ENCODE results near the gene PUM1. TPM values are rescaled to one million over a fixed set of nuclear protein-coding genes. Genes with fewer than 3 reads are reported as not detected.
A peak's percentile ranks its signal among the peaks of the same experiment; 100 is the strongest.

Gene PUM1
- total and polyA plus RNA-seq, 4 donors = 24.7 to 125 (median 66.9) TPM

DNA sequence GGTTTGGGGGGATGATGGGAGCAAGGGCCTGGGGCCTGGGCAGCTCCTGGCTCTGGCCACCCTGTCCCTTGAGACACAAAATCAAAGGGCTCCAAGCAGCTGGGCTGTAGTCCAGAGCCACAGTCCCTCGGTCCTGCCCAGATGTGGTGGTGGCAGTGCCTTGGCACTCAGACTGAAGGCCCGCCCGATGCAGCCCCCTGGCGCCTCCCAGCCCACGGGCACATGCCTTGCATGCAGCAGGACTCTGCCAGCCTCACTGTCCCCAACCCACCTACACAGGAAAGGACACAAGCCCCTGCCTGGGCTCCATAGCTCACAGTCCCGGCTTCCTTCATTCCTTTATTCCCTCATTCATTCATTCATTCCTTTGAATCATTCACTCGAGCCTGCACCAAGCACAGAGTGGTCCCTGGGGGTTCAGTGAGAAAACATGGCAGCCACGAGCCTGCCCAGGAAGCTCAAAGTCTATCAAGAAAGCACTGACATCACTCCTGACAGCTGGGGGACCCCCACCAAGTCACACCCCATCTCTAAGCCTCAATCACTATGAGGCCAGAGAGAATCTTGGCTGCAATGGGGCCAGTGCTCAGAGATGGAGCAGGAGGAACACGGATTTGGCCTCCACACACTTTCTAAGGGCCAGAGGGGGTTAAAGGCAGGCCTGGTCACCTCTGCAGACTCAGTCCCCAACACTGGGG is 162.8 kb downstream of the PUM1 start:
- 53 to 70% methylated on average over 9 of the region's 9 CpGs for WGBS, 2 donors
- ATAC-seq (ENCODE audit: insufficient read depth, low FRiP score) (no peak), DNase-seq (no peak)
- Histone ChIP-seq H3K9me3 (ENCODE audit: control insufficient read depth in 4 of 4, insufficient read depth in 3 of 4, low read length in 3 of 4) (peaks cover 0 to 2% (median 0%) of the 10 kb centered on the region in 4 donors), H3K9ac (ENCODE audit: insufficient read depth in 1 of 2, low read length in 2 of 2) (no peak overlapping the region), H3K4me1 (ENCODE audit: control insufficient read depth in 5 of 5, insufficient read depth in 5 of 5, low read length in 5 of 5) (peaks cover 0 to 37% (median 32%) of the 10 kb centered on the region in 5 donors), H3K4me3 (no peak overlapping the region), H3K27ac (ENCODE audit: low read depth in 1 of 2, low read length in 1 of 2) (peak overlapping the region in 1 of 2 donors; percentile 69), H3K36me3 (ENCODE audit: control insufficient read depth in 4 of 4, insufficient read depth in 4 of 4, low read length in 4 of 4) (no peaks in the 10 kb centered on the region), H3K27me3 (ENCODE audit: control insufficient read depth in 3 of 3, insufficient read depth in 3 of 3, low read length in 2 of 3) (no peaks in the 10 kb centered on the region)
- TF ChIP-seq CTCF (IDR thresholded peaks at IDR 0.05; ENCODE audit: control extremely low read depth, extremely low read depth) = no peak

DNA sequence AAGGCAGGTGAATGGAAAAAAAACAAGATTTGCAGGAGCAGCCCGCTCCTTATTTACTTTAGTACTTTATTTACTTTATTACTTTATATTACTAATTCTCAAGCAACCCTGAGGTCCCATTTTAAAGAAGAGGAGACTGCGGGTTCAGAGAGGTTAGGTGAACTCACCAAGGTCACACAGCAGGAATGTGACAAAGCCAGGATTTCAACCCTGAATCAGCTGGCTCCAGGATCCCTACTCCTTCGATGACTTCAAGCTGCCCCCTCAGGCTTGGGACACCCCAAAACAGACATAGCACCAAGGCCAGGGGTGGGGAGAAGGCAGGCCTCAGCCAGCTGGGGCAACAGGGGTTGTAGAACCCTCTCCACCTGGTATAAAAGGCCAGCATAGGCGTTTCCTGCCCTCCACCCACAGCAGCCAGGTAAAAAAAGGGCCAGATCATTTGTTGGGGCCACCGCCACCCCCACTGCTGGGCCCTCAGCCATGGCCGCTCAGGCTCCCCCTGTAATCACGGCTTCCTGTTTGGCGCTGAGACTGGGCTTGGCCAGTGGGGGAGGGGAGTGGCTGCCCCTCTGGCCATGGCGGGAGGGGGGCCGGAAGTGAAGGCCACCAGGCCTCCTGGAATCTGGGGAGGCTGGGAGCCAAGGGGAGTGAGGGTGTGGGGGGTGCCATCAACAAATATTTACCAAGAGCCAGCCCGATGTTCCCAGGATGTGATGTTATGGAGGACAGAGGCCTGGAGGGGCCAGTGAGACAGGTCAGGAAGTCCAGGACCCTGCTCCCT is 163.5 kb downstream of the PUM1 start:
- peaks cover 0 to 29% (median 25%) of the 10 kb centered on the region in 5 donors for H3K4me1 ChIP-seq (ENCODE audit: control insufficient read depth in 5 of 5, insufficient read depth in 5 of 5, low read length in 5 of 5)
- H3K36me3 ChIP-seq (ENCODE audit: control insufficient read depth in 4 of 4, insufficient read depth in 4 of 4, low read length in 4 of 4) = no peaks in the 10 kb centered on the region
- DNase-seq (peak; percentile 58 to 82 (median 71)), ATAC-seq (ENCODE audit: insufficient read depth, low FRiP score) (no peak)
- no peaks in the 10 kb centered on the region for H3K27me3 ChIP-seq (ENCODE audit: control insufficient read depth in 3 of 3, insufficient read depth in 3 of 3, low read length in 2 of 3)
- no peak overlapping the region for H3K4me3 ChIP-seq
- H3K27ac ChIP-seq (ENCODE audit: low read depth in 1 of 2, low read length in 1 of 2) = peak overlapping the region; percentile 5 to 74
- no peak for TF ChIP-seq CTCF (IDR thresholded peaks at IDR 0.05; ENCODE audit: control extremely low read depth, extremely low read depth)
- no peak overlapping the region for H3K9ac ChIP-seq (ENCODE audit: insufficient read depth in 1 of 2, low read length in 2 of 2)
- H3K9me3 ChIP-seq (ENCODE audit: control insufficient read depth in 4 of 4, insufficient read depth in 3 of 4, low read length in 3 of 4) = peaks cover 0 to 2% (median 0%) of the 10 kb centered on the region in 4 donors
- WGBS, 2 donors = 39 to 51% methylated on average over 10 to 11 of the region's 11 CpGs

GRCh38 chr1:30900931-30901560 is 164.5 kb downstream of the PUM1 start:
- Histone ChIP-seq H3K4me3 (no peak overlapping the region), H3K9ac (ENCODE audit: insufficient read depth in 1 of 2, low read length in 2 of 2) (no peak overlapping the region), H3K36me3 (ENCODE audit: control insufficient read depth in 4 of 4, insufficient read depth in 4 of 4, low read length in 4 of 4) (no peaks in the 10 kb centered on the region), H3K27me3 (ENCODE audit: control insufficient read depth in 3 of 3, insufficient read depth in 3 of 3, low read length in 2 of 3) (no peaks in the 10 kb centered on the region), H3K4me1 (ENCODE audit: control insufficient read depth in 5 of 5, insufficient read depth in 5 of 5, low read length in 5 of 5) (peaks cover 0 to 29% (median 17%) of the 10 kb centered on the region in 5 donors), H3K9me3 (ENCODE audit: control insufficient read depth in 4 of 4, insufficient read depth in 3 of 4, low read length in 3 of 4) (peaks cover 0 to 2% (median 0%) of the 10 kb centered on the region in 4 donors), H3K27ac (ENCODE audit: low read depth in 1 of 2, low read length in 1 of 2) (peak overlapping the region in 1 of 2 donors; percentile 28)
- DNase-seq = no peak
- ATAC-seq (ENCODE audit: insufficient read depth, low FRiP score) = no peak
- no peak for TF ChIP-seq CTCF (IDR thresholded peaks at IDR 0.05; ENCODE audit: control extremely low read depth, extremely low read depth)
- 83 to 88% methylated on average over 3 of the region's 3 CpGs for WGBS, 2 donors

Measured in lung (tissue), 12 donors.